Panc1 (cell line): ENCODE measurements around the gene CAPN11. TPM values are rescaled to one million over a fixed set of nuclear protein-coding genes. Genes with fewer than 3 reads are reported as not detected.
"Not testable (repeated sequence)": the region's sequence is repeated elsewhere in the genome, so short reads cannot be mapped to it uniquely, and the experiment has no call there.

Experiments
- ATAC-seq: fragments of 200-7000 bp; cut with Tn5 transposase; 2 replicates; pipeline ENCODE4 v1.9.1; 2020; ENCODE audit warnings: mild to moderate bottlenecking, moderate library complexity
- BruUV-seq: library from RNA; stranded (reverse); fragments of 400-500 nt; replicated peaks from 2 replicates; lab custom pipeline; 2021; lab: Mats Ljungman, UMichigan
- CTCF ChIA-PET: fragments of 300-600 bp; sonication (Branson Sonifier 250); formaldehyde crosslinking; loops from one replicate; lab custom pipeline; 2022; ENCODE audit warnings: antibody characterized with exemption; lab: Charles Lee
- POLR2A ChIA-PET: fragments of 300-600 bp; sonication (Branson Sonifier 250); formaldehyde crosslinking; loops from one replicate; lab custom pipeline; 2022; ENCODE audit warnings: antibody characterized with exemption; lab: Charles Lee
- DNase-seq: peaks from one replicate; pipeline ENCODE4 v3.0.0-alpha.2; 2010; ENCODE audit warnings: low read depth, low spot score
- H3K27ac ChIP-seq: 2 replicates; pipeline ENCODE4 v1.5.1; 2011; ENCODE audit warnings: mild to moderate bottlenecking, low read length, inconsistent platforms
- H3K27me3 ChIP-seq: fragments of 200-500 bp; sonication (Bioruptor generic); 2 replicates; pipeline ENCODE4 v1.6.0; 2014; ENCODE audit warnings: low read length, inconsistent platforms; ENCODE audit not compliant: control insufficient read depth, insufficient read depth
- H3K36me3 ChIP-seq: fragments of 200-500 bp; sonication (Bioruptor generic); 2 replicates; pipeline ENCODE4 v1.5.1; 2014; ENCODE audit warnings: inconsistent platforms, mild to moderate bottlenecking, low read length, moderate library complexity; ENCODE audit not compliant: control insufficient read depth, insufficient read depth
- H3K4me1 ChIP-seq: 2 replicates; pipeline ENCODE4 v1.5.1; 2011; ENCODE audit warnings: inconsistent platforms, mild to moderate bottlenecking, low read length, moderate library complexity; ENCODE audit not compliant: control insufficient read depth, insufficient read depth
- H3K4me3 ChIP-seq, 2 experiments: 2 replicates each; pipeline ENCODE4 v1.5.1; 2011 to 2012; ENCODE audit warnings: low read depth in 2 of 2, low read length in 2 of 2, mild to moderate bottlenecking in 2 of 2, inconsistent platforms in 1 of 2, moderate library complexity in 1 of 2
- H3K9me3 ChIP-seq: fragments of 200-500 bp; sonication (Bioruptor generic); 2 replicates; pipeline ENCODE4 v1.5.1; 2014; ENCODE audit warnings: low read depth, mild to moderate bottlenecking, inconsistent platforms, low read length, moderate library complexity; ENCODE audit not compliant: control insufficient read depth, insufficient read depth
- CTCF ChIP-seq: fragments of 450-650 bp; IDR thresholded peaks from 2 replicates; pipeline ENCODE4 v1.5.1; 2017; ENCODE audit warnings: mild to moderate bottlenecking
- POLR2AphosphoS5 ChIP-seq: IDR thresholded peaks from 2 replicates; pipeline ENCODE4 v1.6.1; 2012; ENCODE audit warnings: mild to moderate bottlenecking, low read depth, low read length, moderate library complexity
- REST ChIP-seq, 2 experiments: IDR thresholded peaks; 2 replicates each; pipeline ENCODE4 v1.6.1; 2011 to 2012; ENCODE audit warnings: low read depth in 2 of 2, control low read depth in 1 of 2, low read length in 1 of 2, mild to moderate bottlenecking in 1 of 2, moderate library complexity in 1 of 2; ENCODE audit not compliant: insufficient read depth in 1 of 2
- SIN3A ChIP-seq: IDR thresholded peaks from 2 replicates; pipeline ENCODE4 v1.6.1; 2012; ENCODE audit warnings: low read depth, mild to moderate bottlenecking, low read length, moderate library complexity, borderline replicate concordance; ENCODE audit not compliant: insufficient read depth
- TCF7L2 ChIP-seq: IDR thresholded peaks from 2 replicates; pipeline ENCODE4 v1.6.1; 2011; ENCODE audit warnings: mild to moderate bottlenecking, low read depth, low read length, inconsistent platforms
- in situ Hi-C: cut with HindIII; loops from 2 replicates; pipeline ENCODE4 v1.10.0; 2016; ENCODE audit warnings: low sequenced_read_pairs, low pct_unique_long_range_greater_than_20kb
- intact Hi-C: fragments of 100-400 bp; cut with micrococcal nuclease; formaldehyde crosslinking; loops from one replicate; pipeline ENCODE4 v1.10.0; 2022; ENCODE audit not compliant: unreplicated experiment
- total RNA-seq: library from RNA; stranded (reverse); gene quantifications from one replicate; pipeline ENCODE4 v1.2.1, GENCODE V29; 2021; ENCODE audit not compliant: unreplicated experiment

Gene CAPN11
- total RNA-seq, 1 experiment from 2014 or later = 1.2 TPM

GRCh38 chr6:44142835-44143234 is 15.8 kb upstream of the CAPN11 start:
- no peaks in the 10 kb centered on the region for H3K9me3 ChIP-seq
- BruUV-seq = no TSS peak
- no peak overlapping the region for H3K4me3 ChIP-seq
- ATAC-seq (no peak), DNase-seq (no peak)
- intact Hi-C loops = no loop called here
- H3K4me1 ChIP-seq = no peaks in the 10 kb centered on the region
- H3K27me3 ChIP-seq = no peaks in the 10 kb centered on the region
- in situ Hi-C loops = no loop called here
- ChIA-PET POLR2A (no interaction called here), CTCF (no interaction called here)
- TF ChIP-seq SIN3A = no peak
- no peak for TF ChIP-seq POLR2AphosphoS5
- TF ChIP-seq TCF7L2 = no peak
- no peak for TF ChIP-seq REST (IDR thresholded peaks at IDR 0.05; ENCODE audit: insufficient read depth in 1 of 2, low read depth in 2 of 2, low read length in 1 of 2)
- TF ChIP-seq CTCF = no peak
- H3K27ac ChIP-seq = no peak overlapping the region
- H3K36me3 ChIP-seq = peaks cover 3% of the 10 kb centered on the region; the same call in 1 of the 2 replicates

GRCh38 chr6:44143731-44144130 is 14.9 kb upstream of the CAPN11 start:
- intact Hi-C loops = no loop called here
- CTCF ChIA-PET = no interaction called here
- DNase-seq (no peak), ATAC-seq (no peak)
- H3K4me1 ChIP-seq = no peaks in the 10 kb centered on the region
- no peak overlapping the region for H3K4me3 ChIP-seq
- H3K36me3 ChIP-seq = peaks cover 3% of the 10 kb centered on the region; the same call in 1 of the 2 replicates
- H3K27ac ChIP-seq = no peak overlapping the region
- H3K27me3 ChIP-seq = no peaks in the 10 kb centered on the region
- no peaks in the 10 kb centered on the region for H3K9me3 ChIP-seq
- in situ Hi-C loops = no loop called here
- no TSS peak for BruUV-seq
- POLR2A ChIA-PET = interaction anchor here (0.6 kb wide), 1 partner anchor 434 kb away, joined by 6 read pairs; no protein-coding TSS in a partner anchor
- TF ChIP-seq TCF7L2 = no peak
- TF ChIP-seq REST (IDR thresholded peaks at IDR 0.05; ENCODE audit: insufficient read depth in 1 of 2, low read depth in 2 of 2, low read length in 1 of 2) = no peak
- no peak for TF ChIP-seq POLR2AphosphoS5
- no peak for TF ChIP-seq CTCF
- TF ChIP-seq SIN3A = no peak

GRCh38 chr6:44144536-44144935 is 14.1 kb upstream of the CAPN11 start:
- POLR2A ChIA-PET = interaction anchor here (0.7 to 1.0 kb wide), 2 partner anchors 27 to 33 kb away, joined by 9 read pairs; no protein-coding TSS in a partner anchor
- in situ Hi-C loops = not testable (repeated sequence)

More at GRCh38 chr6:44144536-44144935, 14.1 kb upstream of the CAPN11 start:
- ATAC-seq, H3K4me1 ChIP-seq, CTCF ChIA-PET, intact Hi-C loops, BruUV-seq, H3K36me3 ChIP-seq, H3K27me3 ChIP-seq, DNase-seq, H3K9me3 ChIP-seq, H3K27ac ChIP-seq, H3K4me3 ChIP-seq: not testable (repeated sequence)
